B cell (primary cell): Measurements from ENCODE around the gene COX6B1.

Experiments used
- CTCF ChIP-seq: fragments of 200-600 bp; IDR thresholded peaks from one replicate; pipeline ENCODE4 v1.8.0; 2022; ENCODE audit warnings: antibody characterized with exemption, mild to moderate bottlenecking
- EZH2 ChIP-seq: IDR thresholded peaks from 2 replicates; pipeline ENCODE4 v1.6.1; 2012; ENCODE audit warnings: borderline replicate concordance, low read depth, mild to moderate bottlenecking, moderate library complexity, low read length; ENCODE audit not compliant: insufficient read depth, poor library complexity, severe bottlenecking

- TF ChIP-seq CTCF: no peak
- no peak for TF ChIP-seq EZH2
These were observed 21.4 kb downstream of the COX6B1 start for GRCh38 chr19:35669566-35669965.
